Activated B cell treated with CpG ODN at 0.5 μM for 24 hours (primary cell): Measurements from ENCODE around the gene CD8B2. TPM values are rescaled to one million over a fixed set of nuclear protein-coding genes. Genes with fewer than 3 reads are reported as not detected.

ENCODE experiments used
- ATAC-seq: fragments of 200-7000 bp; cut with Tn5 transposase; one replicate; pipeline ENCODE4 v1.10.0; 2021; ENCODE audit warnings: low read depth, mild to moderate bottlenecking, moderate library complexity
- CTCF ChIA-PET: fragments of 350-600 bp; sonication (Branson Sonifier 250); formaldehyde crosslinking; loops from one replicate; lab custom pipeline; 2021; ENCODE audit warnings: antibody characterized with exemption; lab: Charles Lee
- POLR2A ChIA-PET: fragments of 350-600 bp; sonication (Branson Sonifier 250); formaldehyde crosslinking; loops from one replicate; lab custom pipeline; 2021; ENCODE audit warnings: antibody characterized with exemption; lab: Charles Lee
- DNase-seq: peaks from one replicate; pipeline ENCODE4 v3.0.0; 2022
- H3K27ac Mint-ChIP-seq: one replicate; pipeline ENCODE4 v1.8.0; 2020; ENCODE audit warnings: mixed read lengths
- H3K27me3 Mint-ChIP-seq: one replicate; pipeline ENCODE4 v1.8.0; 2021; ENCODE audit warnings: mixed read lengths
- H3K36me3 Mint-ChIP-seq: one replicate; pipeline ENCODE4 v1.8.0; 2021; ENCODE audit warnings: low read depth, mixed read lengths
- H3K4me1 Mint-ChIP-seq: one replicate; pipeline ENCODE4 v1.8.0; 2021; ENCODE audit warnings: mixed read lengths
- H3K4me3 Mint-ChIP-seq: one replicate; pipeline ENCODE4 v1.8.0; 2020; ENCODE audit warnings: mild to moderate bottlenecking, mixed read lengths
- H3K9me3 Mint-ChIP-seq: one replicate; pipeline ENCODE4 v1.8.0; 2020; ENCODE audit warnings: mixed read lengths
- CTCF ChIP-seq: fragments of 200-600 bp; IDR thresholded peaks from one replicate; pipeline ENCODE4 v1.8.0; 2022; ENCODE audit warnings: antibody characterized with exemption, mild to moderate bottlenecking
- intact Hi-C: fragments of 100-400 bp; cut with micrococcal nuclease; formaldehyde crosslinking; loops from one replicate; pipeline ENCODE4 v1.15.1; 2024
- total RNA-seq: library from RNA; stranded (reverse); gene quantifications from 2 replicates; pipeline ENCODE4 v1.2.3, GENCODE V29; 2022

The CD8B2 gene
- total RNA-seq, 1 donor from 2014 or later, result not detected

GRCh38 chr2:106536490-106536889, 49.3 kb downstream of the CD8B2 start:
- no peaks in the 10 kb centered on the region for H3K9me3 Mint-ChIP-seq
- ChIA-PET POLR2A (no interaction called here), CTCF (interaction anchor here (0.9 kb wide), 1 partner anchor 429 kb away, joined by 3 read pairs; no protein-coding TSS in a partner anchor)
- H3K4me3 Mint-ChIP-seq, result no peak overlapping the region
- H3K4me1 Mint-ChIP-seq, result peaks cover 11% of the 10 kb centered on the region
- no peaks in the 10 kb centered on the region for H3K36me3 Mint-ChIP-seq
- no peak for ATAC-seq
- H3K27me3 Mint-ChIP-seq, result peaks cover 4% of the 10 kb centered on the region
- DNase-seq, result no peak
- intact Hi-C loops, result no loop called here
- TF ChIP-seq CTCF, result no peak
- no peak overlapping the region for H3K27ac Mint-ChIP-seq

- Mint-ChIP-seq H3K4me1 (peaks cover 11% of the 10 kb centered on the region), H3K36me3 (no peaks in the 10 kb centered on the region), H3K27ac (no peak overlapping the region), H3K4me3 (no peak overlapping the region), H3K27me3 (peaks cover 5% of the 10 kb centered on the region), H3K9me3 (no peaks in the 10 kb centered on the region)
- ChIA-PET CTCF (interaction anchor here (0.9 kb wide), 1 partner anchor 430 kb away, joined by 3 read pairs; no protein-coding TSS in a partner anchor), POLR2A (no interaction called here)
- no peak for DNase-seq
- ATAC-seq, result peak; percentile 85
- intact Hi-C loops, result loop anchor here (1.0 kb wide), 1 partner anchor 343 kb away; the partner anchor contains the start of gene UXS1
- no peak for TF ChIP-seq CTCF
These were observed 49.9 kb downstream of the CD8B2 start for GRCh38 chr2:106537047-106537446.

- Mint-ChIP-seq H3K36me3 (no peaks in the 10 kb centered on the region), H3K27ac (no peak overlapping the region), H3K9me3 (no peaks in the 10 kb centered on the region), H3K27me3 (peaks cover 7% of the 10 kb centered on the region), H3K4me1 (peaks cover 12% of the 10 kb centered on the region), H3K4me3 (no peak overlapping the region)
- TF ChIP-seq CTCF, result no peak
- no peak for DNase-seq
- ChIA-PET POLR2A (no interaction called here), CTCF (no interaction called here)
- intact Hi-C loops, result loop anchor here (1.0 kb wide), 1 partner anchor 343 kb away; the partner anchor contains the start of gene UXS1
- ATAC-seq, result no peak
These were observed 50.6 kb downstream of the CD8B2 start for GRCh38 chr2:106537791-106538191.

GRCh38 chr2:106540886-106541285, 53.7 kb downstream of the CD8B2 start:
- no peaks in the 10 kb centered on the region for H3K36me3 Mint-ChIP-seq
- H3K27ac Mint-ChIP-seq, result no peak overlapping the region
- peaks cover 14% of the 10 kb centered on the region for H3K4me1 Mint-ChIP-seq
- intact Hi-C loops, result loop anchor here (5.0 kb wide), 1 partner anchor 794 kb away; no protein-coding TSS in a partner anchor
- ATAC-seq (no peak), DNase-seq (no peak)
- H3K9me3 Mint-ChIP-seq, result no peaks in the 10 kb centered on the region
- peaks cover 13% of the 10 kb centered on the region for H3K27me3 Mint-ChIP-seq
- TF ChIP-seq CTCF, result no peak
- CTCF ChIA-PET, result no interaction called here
- H3K4me3 Mint-ChIP-seq, result no peak overlapping the region
- POLR2A ChIA-PET, result no interaction called here

- H3K4me3 Mint-ChIP-seq, result no peak overlapping the region
- intact Hi-C loops, result loop anchor here (5.0 kb wide), 1 partner anchor 794 kb away; no protein-coding TSS in a partner anchor
- H3K4me1 Mint-ChIP-seq, result peaks cover 14% of the 10 kb centered on the region
- H3K9me3 Mint-ChIP-seq, result no peaks in the 10 kb centered on the region
- POLR2A ChIA-PET, result no interaction called here
- CTCF ChIA-PET, result interaction anchor here (1.5 kb wide), 1 partner anchor 15 kb away, joined by 3 read pairs; no protein-coding TSS in a partner anchor
- ATAC-seq (no peak), DNase-seq (no peak)
- H3K27ac Mint-ChIP-seq, result no peak overlapping the region
- H3K36me3 Mint-ChIP-seq, result no peaks in the 10 kb centered on the region
- peaks cover 13% of the 10 kb centered on the region for H3K27me3 Mint-ChIP-seq
- TF ChIP-seq CTCF, result no peak
These were observed 54.2 kb downstream of the CD8B2 start for GRCh38 chr2:106541333-106541732.
